Measurements from ENCODE around the gene CTF1.

CTF1 gene

GRCh38 chr16:30910427-30911029, 14.1 kb downstream of the CTF1 start:
- no peak for DNase-seq (ENCODE audit: low spot score)

DNA sequence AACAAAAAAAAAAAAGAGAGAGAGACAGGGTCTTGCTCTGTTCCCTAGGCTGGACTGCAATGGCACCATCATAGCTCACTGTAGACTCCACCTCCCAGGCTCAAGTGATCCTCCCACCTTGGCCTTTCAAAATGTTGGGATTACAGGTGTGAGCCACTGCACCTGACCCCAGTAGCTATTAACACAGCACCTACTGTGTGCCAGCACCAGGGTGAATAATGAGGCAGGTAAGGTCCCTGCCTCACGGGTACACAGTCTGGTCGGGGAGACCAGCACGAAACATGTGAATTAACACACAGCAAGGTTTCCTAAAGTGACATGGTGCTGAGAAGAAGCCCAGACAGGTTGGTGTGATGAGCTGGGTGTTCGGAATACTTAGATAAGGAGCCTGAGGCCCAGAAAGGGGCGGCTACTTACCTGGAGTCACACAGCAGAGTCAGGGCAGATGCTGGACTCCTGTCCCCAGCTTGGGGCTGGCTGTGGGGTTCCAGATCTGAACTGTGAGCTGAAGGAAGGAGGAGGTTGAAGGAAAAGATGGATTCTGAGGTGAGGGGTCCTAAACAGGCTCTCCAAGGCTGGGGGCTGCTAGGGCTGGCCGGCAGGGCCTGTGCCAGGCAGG, 16.5 kb downstream of the CTF1 start:
- no peak for DNase-seq (ENCODE audit: low spot score)

DNA sequence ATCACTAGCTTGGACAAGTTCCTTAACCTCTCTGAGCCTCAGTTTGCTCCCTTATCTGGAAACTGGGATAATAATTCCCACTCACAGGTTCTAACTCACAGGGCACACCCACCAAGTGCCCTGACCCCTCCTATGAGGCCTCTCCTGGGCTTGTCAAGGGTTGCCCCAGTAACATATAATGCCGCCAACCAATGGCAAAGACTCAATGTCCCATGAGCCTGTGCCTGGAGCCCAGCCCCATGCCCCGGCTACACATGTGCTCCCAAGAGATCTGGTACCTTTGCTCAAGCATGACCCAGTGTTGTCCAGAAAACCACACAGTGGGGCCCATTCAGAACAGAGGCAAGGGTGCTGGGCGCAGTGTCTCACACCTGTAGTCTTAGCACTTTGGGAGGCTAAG, 18.4 kb downstream of the CTF1 start:
- no peak for DNase-seq (ENCODE audit: low spot score)

GRCh38 chr16:30918614-30919013, 22.2 kb downstream of the CTF1 start:
- no peak for DNase-seq (ENCODE audit: low spot score)

DNA sequence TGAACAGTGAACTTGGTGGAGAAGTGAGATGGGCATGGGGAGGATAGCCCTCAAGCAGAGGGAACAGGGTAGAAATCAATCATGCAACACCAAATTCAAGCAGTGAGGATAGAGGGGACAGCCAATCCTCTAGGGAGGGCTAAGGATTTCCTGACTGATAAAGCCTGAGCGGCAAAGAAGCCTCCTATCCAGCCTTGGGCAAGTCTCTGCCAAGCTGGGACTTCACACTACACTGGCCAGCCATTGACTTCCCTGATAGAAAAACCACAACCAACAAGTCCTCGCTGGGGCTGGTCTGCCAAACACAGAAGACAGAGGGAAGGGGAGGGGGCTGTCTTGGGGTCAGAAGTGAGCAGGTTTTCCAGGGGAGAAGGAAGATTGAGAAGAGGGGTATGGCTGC, 24.5 kb downstream of the CTF1 start:
- no peak for DNase-seq (ENCODE audit: low spot score)

DNA sequence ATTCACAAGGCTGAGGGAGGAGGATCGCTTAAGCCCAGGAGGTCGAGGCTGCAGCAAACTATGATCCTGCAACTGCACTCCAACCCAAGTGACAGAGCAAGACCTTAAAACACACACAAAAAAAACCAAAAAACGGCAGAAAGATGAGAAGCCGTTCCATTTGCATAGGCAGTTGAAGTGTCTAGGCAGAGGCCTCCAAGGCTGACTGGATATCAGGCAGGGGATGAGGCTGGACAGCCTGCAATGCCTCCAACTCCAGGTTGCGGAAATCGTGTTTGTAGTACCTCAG, 25.0 kb downstream of the CTF1 start:
- DNase-seq (ENCODE audit: low spot score), result no peak

DNA sequence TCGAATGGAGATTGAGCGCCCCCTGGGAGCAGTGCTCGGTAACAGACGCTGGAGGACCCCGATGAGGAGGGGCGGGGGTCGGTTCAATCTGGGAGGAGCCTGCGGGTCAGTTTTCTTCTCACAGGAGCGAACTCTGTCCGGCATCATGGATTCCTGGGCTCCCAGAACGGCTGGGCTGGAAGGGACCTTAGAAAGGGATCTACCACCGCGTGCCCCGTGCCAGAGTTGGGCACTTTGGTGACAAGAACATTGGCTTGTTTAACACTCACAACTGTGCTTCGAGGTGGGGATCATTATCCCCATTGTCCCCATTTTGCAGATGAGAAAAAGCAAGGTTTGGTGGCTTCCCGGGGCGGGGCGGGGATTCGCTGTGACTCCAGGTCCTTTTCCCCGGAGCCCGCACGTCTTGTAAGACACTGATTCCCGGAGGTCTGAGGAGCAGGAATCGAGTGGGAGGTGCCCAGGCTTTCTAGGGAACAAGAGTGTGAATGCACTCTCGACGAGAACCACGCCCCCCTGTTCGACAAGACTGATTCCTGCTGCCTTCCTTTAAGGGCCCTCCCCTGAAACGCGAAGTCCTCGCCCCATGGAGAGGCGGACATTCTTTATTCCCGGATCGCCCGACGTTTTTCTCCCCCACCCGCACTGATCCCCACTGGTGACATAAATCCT, 25.5 kb downstream of the CTF1 start:
- DNase-seq (ENCODE audit: low spot score), result peak; percentile 84

GRCh38 chr16:30922420-30922959, 26.1 kb downstream of the CTF1 start:
- peak; percentile 100 for DNase-seq (ENCODE audit: low spot score)

GRCh38 chr16:30922960-30923535, 26.6 kb downstream of the CTF1 start:
- DNase-seq (ENCODE audit: low spot score), result peak; percentile 98

- no peak for DNase-seq (ENCODE audit: low spot score)
Observed at GRCh38 chr16:30923554-30924075, 27.2 kb downstream of the CTF1 start, which contains the start of gene FBXL19. TSS of gene FBXL19 (plus strand) at chr16:30923572. CDS start at chr16:30925755, 2,183 bp downstream.

DNA sequence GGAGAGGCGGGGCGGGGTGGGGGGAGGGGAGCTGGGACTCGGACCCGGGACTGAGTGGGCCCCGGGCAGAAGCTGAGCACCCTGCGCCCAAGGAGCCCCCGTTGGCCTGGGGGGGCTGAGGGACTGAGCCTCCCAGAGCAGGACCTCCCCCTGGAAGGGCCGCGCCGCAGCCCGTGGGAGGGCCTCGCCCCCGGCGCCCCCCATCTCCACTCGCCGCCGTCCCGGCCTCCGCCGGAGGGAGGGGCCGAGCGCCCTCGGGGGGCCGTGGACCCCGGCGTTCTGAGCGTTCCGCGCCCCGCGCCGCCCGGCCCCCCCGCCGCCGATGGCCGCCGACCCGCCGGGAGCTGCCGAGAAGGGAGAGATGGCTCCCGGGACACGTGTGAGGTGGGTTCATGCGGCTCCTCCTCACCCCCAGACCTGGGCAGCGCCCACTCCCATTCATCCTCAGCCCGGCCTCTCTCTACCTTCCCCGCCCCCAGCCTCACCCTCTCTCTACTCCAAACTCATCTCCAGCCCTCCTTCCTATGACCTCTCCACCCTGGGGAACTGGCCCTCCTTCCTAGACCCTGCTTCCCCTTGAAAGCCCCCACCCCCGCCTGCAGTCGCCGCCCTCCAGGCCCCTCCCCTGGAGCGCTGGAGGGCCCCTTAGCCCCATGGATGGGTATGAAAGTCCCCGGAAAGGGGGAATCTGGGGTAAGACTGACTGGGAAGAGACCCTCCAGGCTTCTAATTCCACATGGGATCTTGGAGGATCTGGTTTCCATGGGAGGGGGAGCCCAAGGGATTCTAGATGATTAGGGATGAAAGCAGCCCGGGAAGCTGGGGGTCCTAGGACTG, 27.9 kb downstream of the CTF1 start:
- DNase-seq (ENCODE audit: low spot score), result no peak

- DNase-seq (ENCODE audit: low spot score), result no peak
Observed at GRCh38 chr16:30924913-30925631, 28.7 kb downstream of the CTF1 start.

DNA sequence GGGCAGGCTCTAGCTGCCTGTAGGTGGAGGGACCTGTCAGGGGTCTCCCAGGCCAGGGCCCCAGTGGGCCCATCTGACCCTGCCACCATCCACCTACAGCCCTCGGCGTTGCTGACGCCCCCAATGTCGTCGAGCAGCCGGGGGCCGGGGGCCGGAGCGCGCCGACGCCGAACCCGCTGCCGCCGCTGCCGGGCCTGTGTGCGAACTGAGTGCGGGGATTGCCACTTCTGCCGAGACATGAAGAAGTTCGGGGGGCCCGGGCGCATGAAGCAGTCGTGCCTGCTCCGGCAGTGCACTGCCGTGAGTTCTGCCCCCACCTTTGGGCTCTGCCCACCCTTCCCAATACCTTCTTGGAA, 29.2 kb downstream of the CTF1 start:
- no peak for DNase-seq (ENCODE audit: low spot score)

- DNase-seq (ENCODE audit: low spot score), result no peak
Observed at GRCh38 chr16:30925995-30926811, 29.8 kb downstream of the CTF1 start.

DNA sequence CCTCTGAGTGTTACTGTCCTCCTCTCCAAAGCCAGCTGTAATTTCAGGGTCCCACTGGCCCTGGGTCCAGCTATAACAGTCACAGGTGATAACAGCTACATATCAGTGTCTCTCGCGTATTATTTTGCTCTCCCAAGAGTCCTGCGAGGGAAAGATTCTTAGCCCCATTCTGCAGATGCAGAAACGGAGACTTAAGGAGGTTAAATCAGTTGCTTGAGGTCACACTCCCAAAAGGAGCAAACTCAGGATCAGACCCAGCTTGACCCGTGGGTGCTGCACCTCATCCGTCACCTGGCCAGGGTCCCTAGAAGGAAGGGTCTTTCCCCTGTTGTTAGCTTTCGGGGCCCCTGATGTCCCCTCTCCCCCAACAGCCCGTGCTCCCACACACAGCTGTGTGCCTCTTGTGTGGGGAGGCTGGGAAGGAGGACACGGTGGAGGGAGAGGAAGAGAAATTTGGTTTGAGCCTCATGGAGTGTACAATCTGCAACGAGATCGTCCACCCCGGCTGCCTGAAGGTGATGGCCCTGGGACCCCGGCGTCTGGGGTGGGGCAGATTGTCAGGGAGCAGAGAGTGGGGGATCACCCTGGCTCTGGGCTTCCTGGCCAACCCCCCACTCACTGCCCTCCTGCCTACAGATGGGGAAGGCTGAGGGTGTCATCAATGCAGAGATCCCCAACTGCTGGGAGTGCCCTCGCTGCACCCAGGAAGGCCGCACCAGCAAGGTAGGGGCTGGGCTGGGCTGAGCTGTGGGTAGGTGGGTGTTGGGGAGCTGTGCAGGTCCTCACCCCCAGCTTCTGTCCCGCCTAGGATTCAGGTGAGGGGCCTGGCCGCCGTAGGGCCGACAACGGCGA, 30.7 kb downstream of the CTF1 start:
- DNase-seq (ENCODE audit: low spot score), result no peak

DNA sequence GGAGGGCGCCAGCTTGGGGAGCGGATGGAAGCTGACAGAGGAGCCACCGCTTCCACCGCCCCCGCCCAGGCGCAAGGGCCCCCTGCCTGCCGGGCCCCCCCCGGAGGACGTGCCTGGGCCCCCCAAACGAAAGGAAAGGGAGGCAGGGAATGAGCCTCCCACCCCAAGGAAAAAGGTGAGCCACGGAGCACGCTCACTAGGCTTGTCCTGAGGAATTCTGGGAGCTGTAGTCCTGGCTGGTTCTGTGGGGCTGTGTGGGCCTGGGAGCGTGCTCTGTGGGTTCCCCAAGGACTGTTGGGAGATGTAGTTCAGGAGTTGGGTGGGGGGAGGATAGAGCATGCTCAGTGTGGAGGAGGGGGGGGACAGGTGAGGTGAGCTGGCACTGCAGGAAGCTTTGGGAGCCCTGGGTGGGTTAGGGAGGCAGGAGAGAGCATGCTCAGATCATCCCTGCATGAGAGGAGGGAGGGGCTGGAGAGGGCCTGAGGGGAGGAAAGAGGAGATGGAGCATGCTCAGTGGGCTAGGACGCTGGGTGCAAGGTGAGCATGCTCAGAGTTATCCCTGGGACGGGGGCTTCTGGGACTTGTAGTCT, 31.5 kb downstream of the CTF1 start:
- peak; percentile 25 for DNase-seq (ENCODE audit: low spot score)

- DNase-seq (ENCODE audit: low spot score), result no peak
Observed at GRCh38 chr16:30928390-30928789, 32.0 kb downstream of the CTF1 start.

DNA sequence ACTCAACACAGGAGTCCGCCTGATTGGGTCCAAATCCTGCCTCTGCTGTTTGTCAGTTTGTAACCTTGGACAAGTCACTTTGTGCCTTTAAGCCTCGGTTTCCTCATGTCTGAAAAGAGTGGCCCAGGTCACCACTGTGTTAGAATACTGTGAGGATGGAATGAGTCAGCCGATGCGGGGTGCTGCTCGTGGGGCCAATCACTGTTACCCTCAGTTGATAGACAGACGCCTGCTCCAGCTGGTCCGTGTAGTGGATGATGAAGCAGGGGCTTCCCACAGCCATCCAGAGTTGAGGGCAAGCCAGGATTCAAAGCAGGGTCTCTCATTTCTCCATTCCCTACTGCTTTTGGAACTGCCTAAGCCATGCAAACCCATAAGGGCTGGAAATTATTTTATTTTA, 32.8 kb downstream of the CTF1 start:
- no peak for DNase-seq (ENCODE audit: low spot score)

DNA sequence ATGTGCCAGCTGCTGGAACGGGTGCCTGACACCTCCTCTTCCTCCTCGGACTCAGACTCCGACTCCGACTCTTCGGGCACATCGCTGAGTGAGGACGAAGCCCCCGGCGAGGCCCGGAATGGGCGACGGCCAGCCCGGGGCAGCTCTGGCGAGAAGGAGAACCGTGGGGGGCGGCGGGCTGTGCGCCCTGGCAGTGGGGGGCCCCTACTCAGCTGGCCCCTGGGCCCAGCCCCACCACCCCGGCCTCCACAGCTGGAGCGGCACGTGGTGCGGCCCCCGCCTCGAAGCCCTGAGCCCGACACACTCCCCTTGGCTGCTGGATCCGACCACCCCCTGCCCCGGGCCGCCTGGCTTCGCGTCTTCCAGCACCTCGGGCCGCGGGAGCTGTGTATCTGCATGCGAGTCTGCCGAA, 33.8 kb downstream of the CTF1 start:
- no peak for DNase-seq (ENCODE audit: low spot score)
